WTC11 (cell line): ENCODE data around the gene MAPKAP1. TPM values are rescaled to one million over a fixed set of nuclear protein-coding genes. Genes with fewer than 3 reads are reported as not detected.

Source experiments
- ATAC-seq: fragments of 200-7000 bp; cut with Tn5 transposase; 2 replicates; pipeline ENCODE4 v1.10.0; 2021; ENCODE audit warnings: mild to moderate bottlenecking, moderate library complexity
- CTCF ChIA-PET: fragments of 300-600 bp; sonication (Branson Sonifier 250); formaldehyde crosslinking; loops from one replicate; lab custom pipeline; 2021; ENCODE audit warnings: antibody characterized with exemption; lab: Charles Lee
- POLR2A ChIA-PET: fragments of 350-600 bp; sonication (Branson Sonifier 250); formaldehyde crosslinking; loops from one replicate; lab custom pipeline; 2021; ENCODE audit warnings: antibody characterized with exemption; lab: Charles Lee
- DNase-seq: peaks from one replicate; pipeline ENCODE4 v3.0.0; 2021; ENCODE audit warnings: low spot score
- H3K27ac Mint-ChIP-seq: 2 replicates; pipeline ENCODE4 v1.8.0; 2021; ENCODE audit warnings: mixed read lengths
- H3K27me3 Mint-ChIP-seq: 2 replicates; pipeline ENCODE4 v1.8.0; 2021; ENCODE audit warnings: low read depth, mild to moderate bottlenecking, moderate library complexity, mixed read lengths
- H3K36me3 Mint-ChIP-seq: 2 replicates; pipeline ENCODE4 v1.8.0; 2021; ENCODE audit warnings: mixed read lengths
- H3K4me1 Mint-ChIP-seq: 2 replicates; pipeline ENCODE4 v1.8.0; 2022; ENCODE audit warnings: mixed read lengths
- H3K4me3 Mint-ChIP-seq: 2 replicates; pipeline ENCODE4 v1.8.0; 2021; ENCODE audit warnings: mild to moderate bottlenecking, moderate library complexity, mixed read lengths
- H3K9me3 Mint-ChIP-seq: 2 replicates; pipeline ENCODE4 v1.8.0; 2021; ENCODE audit warnings: mixed read lengths
- ARID4B ChIP-seq: sonication (generic); formaldehyde crosslinking; IDR thresholded peaks from 2 replicates; pipeline ENCODE4 v1.8.0; 2023; ENCODE audit warnings: missing genetic modification reagents, mild to moderate bottlenecking, borderline replicate concordance
- ATF1 ChIP-seq: sonication (generic); formaldehyde crosslinking; IDR thresholded peaks from 2 replicates; pipeline ENCODE4 v1.8.1; 2023; ENCODE audit warnings: mild to moderate bottlenecking, moderate library complexity, missing genetic modification reagents
- ATF2 ChIP-seq: sonication (generic); formaldehyde crosslinking; IDR thresholded peaks from 2 replicates; pipeline ENCODE4 v1.8.1; 2022; ENCODE audit warnings: low read depth, missing genetic modification reagents, borderline replicate concordance
- CDX4 ChIP-seq: fragments of 250-450 bp; sonication (Bioruptor Pico); IDR thresholded peaks from 2 replicates; pipeline ENCODE4 v1.9.0; 2021; ENCODE audit warnings: moderate library complexity, mild to moderate bottlenecking, inconsistent platforms, borderline replicate concordance
- CREB1 ChIP-seq: sonication (generic); formaldehyde crosslinking; IDR thresholded peaks from 2 replicates; pipeline ENCODE4 v1.8.0; 2023; ENCODE audit warnings: mild to moderate bottlenecking, missing genetic modification reagents
- CREM ChIP-seq: sonication (generic); formaldehyde crosslinking; IDR thresholded peaks from 2 replicates; pipeline ENCODE4 v1.8.1; 2022; ENCODE audit warnings: mild to moderate bottlenecking, missing genetic modification reagents, moderate library complexity
- E2F4 ChIP-seq: sonication (generic); formaldehyde crosslinking; IDR thresholded peaks from 2 replicates; pipeline ENCODE4 v1.8.1; 2022; ENCODE audit warnings: low read depth, mild to moderate bottlenecking, moderate library complexity, missing genetic modification reagents, borderline replicate concordance
- ERG ChIP-seq: fragments of 250-450 bp; sonication (Bioruptor Pico); IDR thresholded peaks from 2 replicates; pipeline ENCODE4 v1.8.0; 2021; ENCODE audit warnings: mild to moderate bottlenecking
- ESRRA ChIP-seq: sonication (generic); formaldehyde crosslinking; IDR thresholded peaks from 2 replicates; pipeline ENCODE4 v1.8.1; 2022; ENCODE audit warnings: mild to moderate bottlenecking, missing genetic modification reagents, borderline replicate concordance
- FOXK1 ChIP-seq: sonication (generic); formaldehyde crosslinking; IDR thresholded peaks from 2 replicates; pipeline ENCODE4 v1.8.0; 2022; ENCODE audit warnings: mild to moderate bottlenecking, moderate library complexity, missing genetic modification reagents
- JUN ChIP-seq: sonication (generic); formaldehyde crosslinking; IDR thresholded peaks from 2 replicates; pipeline ENCODE4 v1.8.0; 2023; ENCODE audit warnings: mild to moderate bottlenecking, missing genetic modification reagents
- NFATC4 ChIP-seq: fragments of 250-450 bp; sonication (Bioruptor Pico); IDR thresholded peaks from 2 replicates; pipeline ENCODE4 v1.9.0; 2021; ENCODE audit warnings: mild to moderate bottlenecking
- TEAD1 ChIP-seq: sonication (generic); formaldehyde crosslinking; IDR thresholded peaks from 2 replicates; pipeline ENCODE4 v1.8.0; 2022; ENCODE audit warnings: mild to moderate bottlenecking, missing genetic modification reagents
- USF1 ChIP-seq: sonication (generic); formaldehyde crosslinking; IDR thresholded peaks from 2 replicates; pipeline ENCODE4 v1.8.0; 2022; ENCODE audit warnings: mild to moderate bottlenecking, missing genetic modification reagents
- USF2 ChIP-seq: sonication (generic); formaldehyde crosslinking; IDR thresholded peaks from 2 replicates; pipeline ENCODE4 v1.8.1; 2023; ENCODE audit warnings: mild to moderate bottlenecking, missing genetic modification reagents, moderate library complexity
- ZNF121 ChIP-seq: sonication (generic); formaldehyde crosslinking; IDR thresholded peaks from 2 replicates; pipeline ENCODE4 v1.8.0; 2023; ENCODE audit warnings: missing genetic modification reagents
- ZNF232 ChIP-seq: sonication (generic); formaldehyde crosslinking; IDR thresholded peaks from 2 replicates; pipeline ENCODE4 v1.8.0; 2022; ENCODE audit warnings: mild to moderate bottlenecking, missing genetic modification reagents
- ZNF263 ChIP-seq: sonication (generic); formaldehyde crosslinking; IDR thresholded peaks from 2 replicates; pipeline ENCODE4 v1.8.1; 2022; ENCODE audit warnings: low read depth, mild to moderate bottlenecking, moderate library complexity, missing genetic modification reagents
- ZNF317 ChIP-seq: sonication (generic); formaldehyde crosslinking; IDR thresholded peaks from 2 replicates; pipeline ENCODE4 v1.8.1; 2023; ENCODE audit warnings: low read depth, mild to moderate bottlenecking, moderate library complexity, missing genetic modification reagents, borderline replicate concordance
- ZNF425 ChIP-seq: fragments of 250-450 bp; sonication (Bioruptor Pico); conservative IDR thresholded peaks from 2 replicates; pipeline ENCODE4 v1.9.0; 2021; ENCODE audit warnings: mild to moderate bottlenecking
- total RNA-seq: library from RNA; stranded (reverse); gene quantifications from 3 replicates; pipeline ENCODE4 v1.2.3, GENCODE V29; 2021

Gene MAPKAP1
- total RNA-seq, 1 experiment from 2014 or later, result 111 TPM

- no peaks in the 10 kb centered on the region for H3K36me3 Mint-ChIP-seq
- no peak for ATAC-seq
- no peak overlapping the region for H3K4me3 Mint-ChIP-seq
- no peak for DNase-seq
- POLR2A ChIA-PET, result no interaction called here
- CTCF ChIA-PET, result no interaction called here
- peaks cover 12% of the 10 kb centered on the region; the same call in 1 of the 2 replicates for H3K4me1 Mint-ChIP-seq
- no peaks in the 10 kb centered on the region for H3K27me3 Mint-ChIP-seq
- H3K9me3 Mint-ChIP-seq, result no peaks in the 10 kb centered on the region
- no peak overlapping the region for H3K27ac Mint-ChIP-seq
- TF ChIP-seq ATF2 (CRISPR knock-in tag) (no peak), CREB1 (CRISPR knock-in tag) (no peak), ZNF263 (CRISPR knock-in tag) (no peak), ESRRA (CRISPR knock-in tag) (no peak), ZNF317 (CRISPR knock-in tag) (no peak), FOXK1 (CRISPR knock-in tag) (no peak), ARID4B (CRISPR knock-in tag) (no peak), USF2 (CRISPR knock-in tag) (no peak), USF1 (no peak), NFATC4 (CRISPR knock-in tag) (no peak), ZNF425 (CRISPR knock-in tag) (no peak), JUN (CRISPR knock-in tag) (no peak), ZNF121 (CRISPR knock-in tag) (no peak), ERG (CRISPR knock-in tag) (no peak), E2F4 (CRISPR knock-in tag) (no peak), ATF1 (CRISPR knock-in tag) (no peak), TEAD1 (CRISPR knock-in tag) (no peak), CREM (no peak), ZNF232 (CRISPR knock-in tag) (no peak), CDX4 (no peak)
These were observed 157.5 kb downstream of the MAPKAP1 start for GRCh38 chr9:125549465-125549871.
